GM12875 (cell line): ENCODE measurements around the gene PDE4D.

Experiments used
- H3K4me3 ChIP-seq: one replicate; pipeline ENCODE4 v1.5.1; 2011; ENCODE audit warnings: low read depth, low read length, control low read depth
- TF ChIP-seq, protein P1 (sequence below): IDR thresholded peaks from 2 replicates; pipeline ENCODE4 v1.5.1; 2011; ENCODE audit warnings: low read depth, mild to moderate bottlenecking, control low read depth, inconsistent platforms, low read length, moderate library complexity, borderline replicate concordance; ENCODE audit not compliant: insufficient read depth

PDE4D gene

DNA sequence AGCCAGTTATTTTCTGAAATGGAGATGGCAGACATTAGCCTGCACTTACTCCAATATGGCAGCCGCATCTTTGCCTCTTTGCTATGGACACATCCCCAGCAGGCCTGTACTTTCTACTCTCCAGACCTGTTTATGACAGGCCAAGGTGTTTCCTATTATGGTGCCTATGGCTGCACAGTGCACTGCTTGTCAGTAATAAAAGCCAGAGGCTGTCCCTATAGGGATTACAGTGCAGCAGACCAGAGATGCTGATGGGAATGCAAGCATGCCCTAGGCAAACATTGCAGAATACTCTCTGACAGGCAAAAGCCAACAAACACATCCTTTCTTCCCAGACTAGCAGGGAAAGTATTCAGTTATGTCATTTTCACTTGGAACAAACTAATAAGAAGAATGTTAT lies 867.8 kb downstream of the PDE4D start:
- no peak overlapping the region for H3K4me3 ChIP-seq
- TF ChIP-seq, protein P1, sequence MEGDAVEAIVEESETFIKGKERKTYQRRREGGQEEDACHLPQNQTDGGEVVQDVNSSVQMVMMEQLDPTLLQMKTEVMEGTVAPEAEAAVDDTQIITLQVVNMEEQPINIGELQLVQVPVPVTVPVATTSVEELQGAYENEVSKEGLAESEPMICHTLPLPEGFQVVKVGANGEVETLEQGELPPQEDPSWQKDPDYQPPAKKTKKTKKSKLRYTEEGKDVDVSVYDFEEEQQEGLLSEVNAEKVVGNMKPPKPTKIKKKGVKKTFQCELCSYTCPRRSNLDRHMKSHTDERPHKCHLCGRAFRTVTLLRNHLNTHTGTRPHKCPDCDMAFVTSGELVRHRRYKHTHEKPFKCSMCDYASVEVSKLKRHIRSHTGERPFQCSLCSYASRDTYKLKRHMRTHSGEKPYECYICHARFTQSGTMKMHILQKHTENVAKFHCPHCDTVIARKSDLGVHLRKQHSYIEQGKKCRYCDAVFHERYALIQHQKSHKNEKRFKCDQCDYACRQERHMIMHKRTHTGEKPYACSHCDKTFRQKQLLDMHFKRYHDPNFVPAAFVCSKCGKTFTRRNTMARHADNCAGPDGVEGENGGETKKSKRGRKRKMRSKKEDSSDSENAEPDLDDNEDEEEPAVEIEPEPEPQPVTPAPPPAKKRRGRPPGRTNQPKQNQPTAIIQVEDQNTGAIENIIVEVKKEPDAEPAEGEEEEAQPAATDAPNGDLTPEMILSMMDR: no peak

DNA sequence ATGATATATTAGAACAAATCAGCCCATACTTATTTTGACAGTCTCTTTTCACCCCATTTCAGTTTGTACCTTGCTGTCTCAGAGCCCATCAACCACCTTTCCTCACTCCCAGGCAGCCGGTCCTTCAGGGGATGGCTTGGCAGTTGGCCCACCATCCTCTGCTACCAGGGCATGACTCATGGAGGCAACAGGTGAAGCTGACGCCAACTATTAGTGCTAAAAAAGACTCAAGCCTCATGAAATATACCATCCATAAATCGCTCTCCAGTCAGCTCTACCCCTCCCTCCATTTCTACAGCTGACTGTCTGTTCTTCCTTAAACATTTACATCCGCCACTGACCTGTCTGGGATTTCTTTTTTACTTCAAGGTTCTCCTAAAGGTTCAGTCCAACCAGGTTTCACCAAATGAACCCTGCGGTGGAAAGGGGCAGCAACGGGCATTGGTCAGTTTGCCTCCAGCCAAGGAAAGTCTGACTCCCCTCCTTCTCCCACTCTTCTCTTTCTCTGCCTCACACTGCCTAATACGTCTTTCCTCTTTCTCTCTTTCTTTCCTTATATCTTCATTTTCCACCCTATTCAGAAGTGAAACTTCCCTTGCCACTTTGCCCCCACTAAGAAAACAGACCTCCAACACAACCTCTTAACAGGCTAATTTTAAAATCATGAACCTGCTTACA lies 871.5 kb downstream of the PDE4D start:
- TF ChIP-seq, protein P1: no peak
- no peak overlapping the region for H3K4me3 ChIP-seq

- no peak overlapping the region for H3K4me3 ChIP-seq
Observed at GRCh38 chr5:59021286-59021673, 872.2 kb downstream of the PDE4D start.

DNA sequence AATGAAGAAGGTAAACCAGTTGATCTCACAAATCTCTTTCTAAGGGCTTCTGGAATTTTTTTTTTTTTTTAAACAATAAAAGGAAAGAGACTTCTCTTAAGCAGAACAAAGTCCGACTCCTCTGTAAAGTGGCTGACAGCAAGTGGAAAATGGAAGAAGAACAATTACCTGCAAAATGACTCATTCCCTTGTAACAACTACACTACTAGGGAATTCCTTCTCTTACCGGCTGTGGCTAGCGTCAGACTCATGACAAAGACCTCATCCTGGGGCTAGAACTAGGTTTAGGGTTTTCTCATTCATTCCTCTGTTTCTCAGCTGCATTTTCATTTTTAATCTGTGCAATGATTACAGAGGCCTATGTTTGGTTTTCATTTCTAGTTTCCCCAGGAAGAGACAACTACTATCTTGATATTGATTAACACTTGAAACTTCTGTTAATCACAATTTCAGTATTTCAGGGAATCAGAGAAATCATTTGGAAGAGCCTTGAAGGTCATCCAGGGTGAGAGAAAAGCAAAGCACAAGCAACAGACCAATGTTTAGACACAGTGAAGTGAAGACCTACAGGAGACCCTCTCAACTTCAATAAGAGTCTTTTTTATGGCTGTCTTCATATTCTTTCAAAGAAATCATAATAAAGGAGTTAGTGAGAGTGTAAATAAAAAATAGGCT lies 872.8 kb downstream of the PDE4D start:
- TF ChIP-seq, protein P1: no peak
- H3K4me3 ChIP-seq: no peak overlapping the region

More at GRCh38 chr5:59021286-59021673, 872.2 kb downstream of the PDE4D start:
- TF ChIP-seq, protein P1: no peak

DNA sequence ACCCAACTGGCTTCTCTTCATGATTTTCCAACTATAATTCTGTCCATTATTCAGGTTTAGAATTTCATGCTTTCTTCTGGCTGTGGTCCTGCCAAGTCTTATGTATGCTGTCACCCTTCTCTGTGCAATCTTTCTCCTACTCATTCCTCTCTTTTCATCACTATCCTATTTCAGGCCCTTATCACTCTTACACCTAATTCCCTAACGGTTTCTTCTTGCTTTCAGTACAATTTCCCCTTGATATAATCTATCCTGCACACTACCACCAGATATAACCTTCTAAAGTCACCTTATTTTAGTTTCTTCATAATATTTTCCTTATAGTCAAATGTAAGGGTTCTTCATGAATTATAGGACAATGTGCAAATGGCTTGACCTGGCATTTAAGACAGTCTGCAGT lies 874.4 kb downstream of the PDE4D start:
- TF ChIP-seq, protein P1: no peak

GRCh38 chr5:59016925-59017324 lies 876.6 kb downstream of the PDE4D start:
- H3K4me3 ChIP-seq: no peak overlapping the region
- TF ChIP-seq, protein P1: no peak

More for the DNA sequence above, 874.4 kb downstream of the PDE4D start:
- no peak overlapping the region for H3K4me3 ChIP-seq

DNA sequence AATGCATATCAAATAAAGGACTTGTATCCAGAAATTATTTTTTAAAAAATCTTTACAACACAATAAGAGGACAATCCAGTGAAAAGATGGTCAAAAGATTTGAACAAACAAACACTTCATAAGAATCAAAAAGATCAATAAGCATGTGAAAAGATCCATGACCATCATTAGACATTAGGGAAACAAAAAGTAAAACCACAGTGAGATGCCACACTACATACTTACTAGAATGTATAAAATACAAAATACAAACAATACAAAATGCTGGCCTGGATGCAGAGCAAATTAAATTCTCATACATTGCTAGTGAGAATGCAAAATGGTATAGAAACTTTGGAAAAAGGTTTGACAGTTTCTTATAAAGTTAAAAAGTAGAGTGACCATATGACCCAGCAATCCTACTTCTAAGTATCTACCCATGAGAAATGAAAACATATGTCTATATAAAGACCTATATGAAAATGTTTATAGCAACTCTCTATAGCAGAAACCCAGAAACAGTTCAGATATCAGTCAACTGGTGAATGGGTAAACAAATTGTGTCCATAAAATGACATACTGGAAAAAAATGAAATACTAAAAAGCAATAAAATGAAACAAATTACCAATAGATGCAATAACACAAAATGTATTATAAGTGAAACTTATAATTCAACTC lies 884.6 kb downstream of the PDE4D start:
- TF ChIP-seq, protein P1: no peak
- no peak overlapping the region for H3K4me3 ChIP-seq
